SU-DHL-6 (cell line): Measurements from ENCODE around the gene IGF2BP3.

Experiments used
- H2AFZ ChIP-seq: fragments of 200-600 bp; sonication (generic); 2 replicates; pipeline ENCODE4 v1.6.1; 2014; ENCODE audit warnings: low read depth, mild to moderate bottlenecking, moderate library complexity, mixed read lengths, antibody characterized with exemption, low read length; ENCODE audit not compliant: severe bottlenecking
- H3F3A ChIP-seq: fragments of 200-600 bp; shearing (Covaris generic); 2 replicates; pipeline ENCODE4 v1.6.0; 2016; ENCODE audit warnings: antibody characterized with exemption, mild to moderate bottlenecking; ENCODE audit not compliant: insufficient read depth
- H3K27ac ChIP-seq: fragments of 200-600 bp; sonication (generic); 2 replicates; pipeline ENCODE4 v1.5.1; 2016; ENCODE audit warnings: low read depth, mild to moderate bottlenecking, low read length, moderate library complexity, mixed read lengths
- H3K27me3 ChIP-seq: fragments of 200-600 bp; sonication (generic), shearing (Covaris generic); 2 replicates; pipeline ENCODE4 v1.6.0; 2014; ENCODE audit warnings: mild to moderate bottlenecking, low read length
- H3K36me3 ChIP-seq: fragments of 200-600 bp; sonication (generic); 2 replicates; pipeline ENCODE4 v1.6.1; 2014; ENCODE audit warnings: mild to moderate bottlenecking, low read length, mixed read lengths
- H3K4me2 ChIP-seq: fragments of 300-600, 200-600 bp; shearing (Covaris generic), sonication (generic); 2 replicates; pipeline ENCODE4 v1.6.0; 2014; ENCODE audit warnings: low read length, low read depth, mild to moderate bottlenecking; ENCODE audit not compliant: poor library complexity, severe bottlenecking
- H3K4me3 ChIP-seq: fragments of 200-600 bp; sonication (generic); 2 replicates; pipeline ENCODE4 v1.5.1; 2014; ENCODE audit warnings: antibody characterized with exemption, low read length, mild to moderate bottlenecking, mixed read lengths; ENCODE audit not compliant: insufficient read depth, poor library complexity, severe bottlenecking
- H3K79me2 ChIP-seq: fragments of 200-600 bp; sonication (generic); 2 replicates; pipeline ENCODE4 v1.6.1; 2014; ENCODE audit warnings: mild to moderate bottlenecking, low read length, moderate library complexity; ENCODE audit not compliant: insufficient read depth
- H3K9ac ChIP-seq: fragments of 200-600 bp; sonication (generic); 2 replicates; pipeline ENCODE4 v1.7.0; 2014; ENCODE audit warnings: mild to moderate bottlenecking, low read length
- H3K9me2 ChIP-seq: fragments of 200-600 bp; sonication (generic); replicated peaks from 2 replicates; pipeline ENCODE4 v1.6.1; 2014; ENCODE audit warnings: low read length; ENCODE audit not compliant: insufficient read depth
- H3K9me3 ChIP-seq: fragments of 200-600 bp; sonication (generic); 2 replicates; pipeline ENCODE4 v1.6.1; 2014; ENCODE audit warnings: low read length, mixed read lengths; ENCODE audit not compliant: insufficient read depth
- H4K20me1 ChIP-seq: fragments of 200-600 bp; sonication (generic); 2 replicates; pipeline ENCODE4 v1.6.1; 2014; ENCODE audit warnings: low read depth, mild to moderate bottlenecking, antibody characterized with exemption, low read length, moderate library complexity, mixed read lengths
- EZH2phosphoT487 ChIP-seq: fragments of 200-600 bp; sonication (generic), shearing (Covaris generic); conservative IDR thresholded peaks from 2 replicates; pipeline ENCODE4 v1.6.1; 2018; ENCODE audit warnings: mild to moderate bottlenecking, antibody characterized with exemption, low read length, moderate library complexity, mixed read lengths
- TF ChIP-seq, protein P1 (sequence below): fragments of 200-600 bp; sonication (generic); IDR thresholded peaks from one replicate; pipeline ENCODE4 v1.5.1; 2017; ENCODE audit warnings: antibody characterized with exemption, mild to moderate bottlenecking, low read length, moderate library complexity; ENCODE audit not compliant: insufficient read depth, poor library complexity, severe bottlenecking

IGF2BP3 gene

DNA sequence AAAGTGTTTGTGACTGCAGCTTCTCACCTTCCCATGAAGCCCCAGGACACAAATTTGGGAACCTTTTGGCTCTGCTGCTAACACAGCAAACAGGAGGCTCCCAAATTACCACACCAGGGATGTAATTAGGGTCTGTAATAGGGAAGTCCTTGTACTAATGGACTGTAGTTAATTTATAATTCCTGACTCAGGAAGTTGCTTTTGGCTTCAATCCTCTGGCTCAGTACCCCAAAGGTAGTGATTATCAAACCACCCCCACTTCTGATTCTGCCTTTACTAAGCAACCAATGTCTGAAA, 174.9 kb downstream of the IGF2BP3 start:
- H3K9me2 ChIP-seq: no peaks in the 10 kb centered on the region
- no peaks in the 10 kb centered on the region for H3K9me3 ChIP-seq
- H3K27me3 ChIP-seq: no peaks in the 10 kb centered on the region
- no peaks in the 10 kb centered on the region for H3K36me3 ChIP-seq
- no peak overlapping the region for H3K9ac ChIP-seq
- no peak overlapping the region for H3K4me2 ChIP-seq
- no peaks in the 10 kb centered on the region for H4K20me1 ChIP-seq
- H3F3A ChIP-seq: 0 out of 2 replicates have a peak, but pooled peaks cover 4% of the 10 kb centered on the region
- H2AFZ ChIP-seq: no peak overlapping the region
- H3K4me3 ChIP-seq: no peak overlapping the region
- peaks cover 12% of the 10 kb centered on the region for H3K79me2 ChIP-seq
- no peak for TF ChIP-seq EZH2phosphoT487
- TF ChIP-seq, protein P1, sequence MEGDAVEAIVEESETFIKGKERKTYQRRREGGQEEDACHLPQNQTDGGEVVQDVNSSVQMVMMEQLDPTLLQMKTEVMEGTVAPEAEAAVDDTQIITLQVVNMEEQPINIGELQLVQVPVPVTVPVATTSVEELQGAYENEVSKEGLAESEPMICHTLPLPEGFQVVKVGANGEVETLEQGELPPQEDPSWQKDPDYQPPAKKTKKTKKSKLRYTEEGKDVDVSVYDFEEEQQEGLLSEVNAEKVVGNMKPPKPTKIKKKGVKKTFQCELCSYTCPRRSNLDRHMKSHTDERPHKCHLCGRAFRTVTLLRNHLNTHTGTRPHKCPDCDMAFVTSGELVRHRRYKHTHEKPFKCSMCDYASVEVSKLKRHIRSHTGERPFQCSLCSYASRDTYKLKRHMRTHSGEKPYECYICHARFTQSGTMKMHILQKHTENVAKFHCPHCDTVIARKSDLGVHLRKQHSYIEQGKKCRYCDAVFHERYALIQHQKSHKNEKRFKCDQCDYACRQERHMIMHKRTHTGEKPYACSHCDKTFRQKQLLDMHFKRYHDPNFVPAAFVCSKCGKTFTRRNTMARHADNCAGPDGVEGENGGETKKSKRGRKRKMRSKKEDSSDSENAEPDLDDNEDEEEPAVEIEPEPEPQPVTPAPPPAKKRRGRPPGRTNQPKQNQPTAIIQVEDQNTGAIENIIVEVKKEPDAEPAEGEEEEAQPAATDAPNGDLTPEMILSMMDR: no peak
- no peak overlapping the region for H3K27ac ChIP-seq

DNA sequence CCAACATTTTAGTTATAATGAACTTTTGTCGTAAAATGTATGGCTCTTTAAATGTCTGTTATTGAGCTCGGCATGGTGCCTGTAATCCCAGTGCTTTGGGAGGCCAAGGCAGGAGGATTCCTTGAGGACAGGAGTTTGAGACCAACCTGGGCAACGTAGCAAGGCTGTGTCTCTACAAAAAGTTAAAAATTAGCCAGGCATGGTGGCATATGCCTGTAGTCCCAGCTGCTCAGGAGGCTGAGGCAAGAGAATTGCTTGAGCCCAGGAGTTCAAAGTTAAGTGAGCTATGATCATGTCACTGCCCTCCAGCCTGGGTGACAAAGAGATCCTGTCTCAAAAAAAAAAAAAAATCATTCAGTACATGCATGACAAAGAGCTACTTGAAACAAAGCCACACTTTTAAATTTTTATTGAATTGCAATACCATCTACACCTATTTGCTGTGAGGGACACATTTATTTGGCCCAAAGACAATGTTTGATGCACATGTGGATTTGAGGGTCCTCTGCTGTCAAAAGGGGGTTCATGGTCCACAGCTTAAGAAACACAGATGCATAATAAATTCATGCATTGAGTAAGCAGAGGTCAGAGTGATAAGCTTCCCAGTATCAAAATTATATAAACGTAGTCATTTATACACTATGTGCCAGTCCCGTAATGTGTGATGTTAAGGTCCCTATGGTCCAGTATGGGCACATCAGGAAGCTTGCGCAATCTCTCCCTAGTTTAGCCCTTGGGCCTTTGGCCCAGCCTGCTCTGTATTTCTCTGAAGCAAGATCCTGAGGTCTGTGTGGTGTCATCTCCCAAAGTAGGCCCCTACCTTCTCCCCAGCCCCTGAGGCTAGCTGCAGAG, 175.5 kb downstream of the IGF2BP3 start:
- no peaks in the 10 kb centered on the region for H4K20me1 ChIP-seq
- no peak overlapping the region for H2AFZ ChIP-seq
- H3F3A ChIP-seq: 0 out of 2 replicates have a peak, but pooled peaks cover 4% of the 10 kb centered on the region
- H3K36me3 ChIP-seq: no peaks in the 10 kb centered on the region
- H3K27ac ChIP-seq: no peak overlapping the region
- H3K4me2 ChIP-seq: no peak overlapping the region
- TF ChIP-seq, protein P1: no peak
- TF ChIP-seq EZH2phosphoT487: no peak
- H3K9me2 ChIP-seq: no peaks in the 10 kb centered on the region
- H3K27me3 ChIP-seq: no peaks in the 10 kb centered on the region
- no peak overlapping the region for H3K4me3 ChIP-seq
- peaks cover 6% of the 10 kb centered on the region for H3K79me2 ChIP-seq
- no peak overlapping the region for H3K9ac ChIP-seq
- no peaks in the 10 kb centered on the region for H3K9me3 ChIP-seq

DNA sequence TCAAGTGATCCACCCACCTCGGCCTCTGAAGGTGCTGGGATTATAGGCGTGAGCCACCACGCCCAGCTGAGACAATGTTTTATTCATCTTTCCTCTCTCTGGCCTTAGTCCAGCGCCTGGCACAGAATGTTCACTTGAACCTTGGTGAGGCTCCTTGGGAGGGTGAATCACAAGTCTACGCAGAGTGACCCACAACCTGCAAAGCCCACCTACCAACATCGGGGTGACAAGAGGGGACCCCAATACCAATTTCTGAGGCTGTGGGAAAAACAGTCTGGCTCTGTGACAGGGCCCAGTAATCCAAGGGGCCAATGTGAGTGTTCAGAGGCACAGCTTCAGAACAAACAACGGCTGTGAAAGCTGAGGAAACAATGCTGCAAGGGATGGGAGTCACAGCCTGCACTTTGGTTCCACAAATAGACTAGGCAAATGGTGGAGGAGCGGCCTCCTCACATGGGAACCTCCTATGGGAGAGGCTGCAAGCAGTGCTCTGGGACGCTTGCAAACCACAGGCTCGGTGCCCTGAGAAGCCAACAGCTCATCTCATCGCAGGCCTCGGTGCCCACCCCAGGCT, 176.7 kb downstream of the IGF2BP3 start:
- Histone ChIP-seq H3K36me3 (no peaks in the 10 kb centered on the region), H3K4me3 (no peak overlapping the region), H3K27ac (no peak overlapping the region), H3F3A (0 out of 2 replicates have a peak, but pooled peaks cover 4% of the 10 kb centered on the region), H4K20me1 (no peaks in the 10 kb centered on the region), H3K4me2 (no peak overlapping the region), H2AFZ (no peak overlapping the region), H3K9ac (no peak overlapping the region), H3K27me3 (no peaks in the 10 kb centered on the region), H3K9me3 (no peaks in the 10 kb centered on the region), H3K79me2 (no peaks in the 10 kb centered on the region), H3K9me2 (no peaks in the 10 kb centered on the region)
- no peak for TF ChIP-seq EZH2phosphoT487
- TF ChIP-seq, protein P1: no peak
